Neural crest cell (in vitro differentiated cells): Measurements from ENCODE around the gene LHFPL2. TPM values are rescaled to one million over a fixed set of nuclear protein-coding genes. Genes with fewer than 3 reads are reported as not detected.

ENCODE experiments used
- DNase-seq: peaks from one replicate; pipeline ENCODE4 v3.0.0; 2021; ENCODE audit warnings: low read depth, mixed read lengths, low spot score
- H3K27ac Mint-ChIP-seq: one replicate; pipeline ENCODE4 v1.8.0; 2021; ENCODE audit warnings: mild to moderate bottlenecking, mixed read lengths; ENCODE audit not compliant: unreplicated experiment
- H3K27me3 Mint-ChIP-seq: 2 replicates; pipeline ENCODE4 v1.8.0; 2021; ENCODE audit warnings: low read depth, mild to moderate bottlenecking, mixed read lengths
- H3K36me3 Mint-ChIP-seq: 2 replicates; pipeline ENCODE4 v1.8.0; 2021; ENCODE audit warnings: low read depth, mild to moderate bottlenecking, mixed read lengths
- H3K4me1 Mint-ChIP-seq: 2 replicates; pipeline ENCODE4 v1.8.0; 2021; ENCODE audit warnings: mixed read lengths
- H3K4me3 Mint-ChIP-seq: one replicate; pipeline ENCODE4 v1.8.0; 2021; ENCODE audit warnings: mild to moderate bottlenecking, mixed read lengths
- H3K9me3 Mint-ChIP-seq: 2 replicates; pipeline ENCODE4 v1.8.0; 2021; ENCODE audit warnings: mixed read lengths
- CTCF ChIP-seq: fragments of 200-600 bp; sonication (generic); conservative IDR thresholded peaks from 2 replicates; pipeline ENCODE4 v1.5.0; 2021; ENCODE audit warnings: antibody characterized with exemption, mild to moderate bottlenecking
- total RNA-seq: library from RNA; stranded (reverse); gene quantifications from 2 replicates; pipeline ENCODE4 v1.2.1, GENCODE V29; 2021

Gene LHFPL2
- total RNA-seq, 1 donor from 2014 or later, result 15.0 TPM

DNA sequence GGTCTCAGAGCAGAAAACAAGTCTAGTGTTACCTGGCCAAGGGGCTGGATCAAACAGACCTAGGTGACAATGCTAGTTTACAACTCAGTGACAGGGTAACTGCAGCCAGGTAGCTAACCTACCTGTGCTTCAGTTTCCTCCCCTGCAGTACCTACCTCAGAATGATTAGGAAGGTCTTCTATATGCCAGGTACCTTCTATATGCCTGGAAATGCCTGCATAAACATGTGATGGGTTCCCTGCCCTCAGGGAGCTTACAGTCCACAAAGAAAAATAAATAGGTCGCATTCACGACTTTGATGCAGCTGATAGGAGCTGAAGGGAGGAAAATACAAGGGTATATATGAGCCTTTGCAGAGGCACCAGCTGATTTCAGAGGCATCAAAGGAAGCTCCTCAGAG is 16.1 kb downstream of the LHFPL2 start:
- Mint-ChIP-seq H3K27me3 (no peaks in the 10 kb centered on the region), H3K27ac (no peak overlapping the region), H3K4me1 (peaks cover 34% of the 10 kb centered on the region), H3K4me3 (no peak overlapping the region), H3K9me3 (no peaks in the 10 kb centered on the region), H3K36me3 (peaks cover 23% of the 10 kb centered on the region)
- no peak for TF ChIP-seq CTCF
- no peak for DNase-seq

GRCh38 chr5:78631931-78632330 is 16.6 kb downstream of the LHFPL2 start:
- Mint-ChIP-seq H3K36me3 (peaks cover 23% of the 10 kb centered on the region), H3K9me3 (no peaks in the 10 kb centered on the region), H3K27me3 (no peaks in the 10 kb centered on the region), H3K4me1 (peaks cover 37% of the 10 kb centered on the region), H3K4me3 (no peak overlapping the region), H3K27ac (no peak overlapping the region)
- no peak for DNase-seq
- TF ChIP-seq CTCF, result no peak

DNA sequence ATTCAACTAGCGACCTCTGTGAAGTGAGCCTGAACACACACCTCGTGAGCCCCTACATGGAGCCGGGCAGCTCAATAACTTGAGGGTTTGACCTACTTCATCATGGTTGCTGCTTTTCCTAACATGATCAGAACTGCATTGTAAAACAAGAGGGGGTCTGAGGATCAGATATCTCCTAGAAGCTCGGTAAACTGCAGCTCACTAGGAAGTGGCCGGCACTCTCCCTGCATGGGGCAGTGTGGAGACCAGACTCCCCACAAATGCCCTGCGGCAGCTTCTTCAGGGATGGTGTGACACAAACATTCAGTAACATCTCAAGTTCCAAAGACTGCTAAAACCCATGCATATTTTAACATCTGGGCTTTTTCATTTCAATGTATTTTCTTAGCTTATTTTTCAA is 18.5 kb downstream of the LHFPL2 start:
- H3K4me1 Mint-ChIP-seq, result peaks cover 30% of the 10 kb centered on the region
- no peak for DNase-seq

DNA sequence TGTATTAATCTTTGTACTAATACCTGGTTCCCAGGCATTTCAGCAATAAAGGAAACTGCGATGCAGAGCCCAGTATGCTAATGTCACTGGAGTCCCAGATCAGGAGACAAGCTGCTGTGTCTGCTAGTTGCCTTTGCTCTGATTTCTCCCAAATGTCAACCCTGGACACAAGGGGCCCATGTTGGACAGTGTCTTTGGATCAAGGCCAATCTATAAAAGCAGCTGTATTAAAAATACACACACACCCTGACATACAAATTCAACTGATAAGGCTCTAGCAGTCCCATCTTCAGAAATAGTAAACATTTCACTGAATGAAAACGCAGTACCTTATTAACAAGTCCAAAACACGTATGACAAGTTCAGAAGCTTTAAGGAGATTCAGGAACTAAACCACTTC is 18.9 kb downstream of the LHFPL2 start:
- Mint-ChIP-seq H3K9me3 (no peaks in the 10 kb centered on the region), H3K4me1 (peaks cover 27% of the 10 kb centered on the region), H3K4me3 (no peak overlapping the region), H3K27me3 (no peaks in the 10 kb centered on the region), H3K27ac (no peak overlapping the region), H3K36me3 (peaks cover 30% of the 10 kb centered on the region)
- DNase-seq, result no peak
- no peak for TF ChIP-seq CTCF

More for the DNA sequence above, 18.5 kb downstream of the LHFPL2 start:
- Mint-ChIP-seq H3K27me3 (no peaks in the 10 kb centered on the region), H3K36me3 (peaks cover 30% of the 10 kb centered on the region), H3K9me3 (no peaks in the 10 kb centered on the region), H3K27ac (no peak overlapping the region), H3K4me3 (no peak overlapping the region)
- TF ChIP-seq CTCF, result no peak

GRCh38 chr5:78628270-78628992 is 20.1 kb downstream of the LHFPL2 start:
- H3K27me3 Mint-ChIP-seq, result no peaks in the 10 kb centered on the region
- H3K9me3 Mint-ChIP-seq, result no peaks in the 10 kb centered on the region
- TF ChIP-seq CTCF, result no peak
- peaks cover 35% of the 10 kb centered on the region for H3K4me1 Mint-ChIP-seq
- H3K36me3 Mint-ChIP-seq, result peaks cover 30% of the 10 kb centered on the region
- no peak for DNase-seq
- H3K27ac Mint-ChIP-seq, result peak overlapping the region; percentile 31
- H3K4me3 Mint-ChIP-seq, result no peak overlapping the region
